Thyroid gland (tissue), 4 donors: Measurements from ENCODE around the gene TUBD1.

Source experiments
- POLR2A ChIP-seq, 2 donors: fragments of 450-650 bp; IDR thresholded peaks; one replicate each; pipeline ENCODE4 v1.6.1; 2017; ENCODE audit warnings: antibody characterized with exemption in 2 of 2, mild to moderate bottlenecking in 2 of 2, moderate library complexity in 1 of 2
- TF ChIP-seq, protein P1 (sequence below), 6 experiments: fragments of 200-600 bp in 3 of 6; fragments of 450-650 bp in 3 of 6; sonication (generic) in 3 of 6; IDR thresholded peaks; one replicate each; pipeline ENCODE4 v1.5.1; 2016 to 2019; ENCODE audit warnings: antibody characterized with exemption in 6 of 6, mild to moderate bottlenecking in 2 of 6, inconsistent platforms in 1 of 6, moderate library complexity in 1 of 6

DNA sequence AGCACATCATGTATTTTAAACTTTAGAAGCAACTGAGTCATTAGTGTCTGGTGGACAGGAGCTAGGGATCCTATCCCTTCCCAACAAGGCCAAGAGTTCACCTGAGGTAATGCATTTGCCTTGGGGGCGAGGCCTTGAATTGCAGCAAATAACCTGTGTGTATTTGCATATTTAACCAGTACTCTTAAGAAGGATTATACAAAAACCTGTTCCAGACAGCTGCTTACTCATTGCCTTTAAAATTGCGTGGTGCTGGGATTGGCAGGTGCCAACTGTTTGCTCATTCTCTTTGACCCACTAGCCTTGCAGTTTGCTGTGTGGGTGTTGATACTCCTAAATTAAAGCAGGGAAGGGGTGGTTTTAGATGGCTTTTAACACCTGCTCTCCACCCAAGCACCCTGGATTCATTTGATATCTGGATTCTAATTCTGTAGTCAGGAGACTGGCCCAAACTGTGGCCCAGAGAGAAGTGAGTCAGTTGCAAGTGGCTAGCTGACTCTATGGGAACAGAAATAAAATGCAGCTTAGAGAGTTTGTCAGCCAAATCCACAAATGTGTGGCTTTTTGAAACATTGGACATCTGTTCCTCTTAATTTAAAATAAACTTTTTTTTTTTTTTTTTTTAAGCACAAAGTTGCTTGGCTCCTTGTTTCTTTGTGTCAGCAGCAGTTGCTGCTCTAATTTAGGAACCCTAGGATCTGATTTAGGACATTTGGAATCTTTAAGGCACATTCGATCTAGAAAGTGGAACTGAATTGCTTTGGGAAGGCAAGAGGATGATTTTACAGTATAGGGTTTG, 46.9 kb downstream of the TUBD1 start:
- TF ChIP-seq POLR2A (IDR thresholded peaks at IDR 0.05), result peak in 1 of 2 donors; percentile 16
- TF ChIP-seq, protein P1, sequence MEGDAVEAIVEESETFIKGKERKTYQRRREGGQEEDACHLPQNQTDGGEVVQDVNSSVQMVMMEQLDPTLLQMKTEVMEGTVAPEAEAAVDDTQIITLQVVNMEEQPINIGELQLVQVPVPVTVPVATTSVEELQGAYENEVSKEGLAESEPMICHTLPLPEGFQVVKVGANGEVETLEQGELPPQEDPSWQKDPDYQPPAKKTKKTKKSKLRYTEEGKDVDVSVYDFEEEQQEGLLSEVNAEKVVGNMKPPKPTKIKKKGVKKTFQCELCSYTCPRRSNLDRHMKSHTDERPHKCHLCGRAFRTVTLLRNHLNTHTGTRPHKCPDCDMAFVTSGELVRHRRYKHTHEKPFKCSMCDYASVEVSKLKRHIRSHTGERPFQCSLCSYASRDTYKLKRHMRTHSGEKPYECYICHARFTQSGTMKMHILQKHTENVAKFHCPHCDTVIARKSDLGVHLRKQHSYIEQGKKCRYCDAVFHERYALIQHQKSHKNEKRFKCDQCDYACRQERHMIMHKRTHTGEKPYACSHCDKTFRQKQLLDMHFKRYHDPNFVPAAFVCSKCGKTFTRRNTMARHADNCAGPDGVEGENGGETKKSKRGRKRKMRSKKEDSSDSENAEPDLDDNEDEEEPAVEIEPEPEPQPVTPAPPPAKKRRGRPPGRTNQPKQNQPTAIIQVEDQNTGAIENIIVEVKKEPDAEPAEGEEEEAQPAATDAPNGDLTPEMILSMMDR (IDR thresholded peaks at IDR 0.05), result no peak
